PC-9 (cell line): ENCODE measurements around the gene EYA2.

ENCODE experiments used
- CTCF ChIP-seq: fragments of 200-600 bp; sonication (generic); conservative IDR thresholded peaks from 2 replicates; pipeline ENCODE4 v1.6.1; 2017; ENCODE audit warnings: mixed run types, antibody characterized with exemption, mild to moderate bottlenecking, moderate library complexity
- EZH2 ChIP-seq: fragments of 200-600 bp; sonication (generic); IDR thresholded peaks from 2 replicates; pipeline ENCODE4 v1.8.0; 2017; ENCODE audit warnings: antibody characterized with exemption, low read depth

- TF ChIP-seq CTCF: no peak
- TF ChIP-seq EZH2: no peak
Observed at GRCh38 chr20:46851746-46852145, 42.9 kb upstream of the EYA2 start.
